ENCODE data around the gene HERC3. TPM values are rescaled to one million over a fixed set of nuclear protein-coding genes. Genes with fewer than 3 reads are reported as not detected.

The HERC3 gene
- total and polyA plus RNA-seq, 2 donors from 2014 or later: 6.3 to 58.4 TPM

GRCh38 chr4:88585917-88586316 lies 6.4 kb upstream of the HERC3 start:
- H3K36me3 ChIP-seq (ENCODE audit: control insufficient read depth in 2 of 3, insufficient read depth in 3 of 3, low read length in 3 of 3): no peaks in the 10 kb centered on the region
- FAIRE-seq (no peak), DNase-seq (no peak)
- TF ChIP-seq, protein P1, sequence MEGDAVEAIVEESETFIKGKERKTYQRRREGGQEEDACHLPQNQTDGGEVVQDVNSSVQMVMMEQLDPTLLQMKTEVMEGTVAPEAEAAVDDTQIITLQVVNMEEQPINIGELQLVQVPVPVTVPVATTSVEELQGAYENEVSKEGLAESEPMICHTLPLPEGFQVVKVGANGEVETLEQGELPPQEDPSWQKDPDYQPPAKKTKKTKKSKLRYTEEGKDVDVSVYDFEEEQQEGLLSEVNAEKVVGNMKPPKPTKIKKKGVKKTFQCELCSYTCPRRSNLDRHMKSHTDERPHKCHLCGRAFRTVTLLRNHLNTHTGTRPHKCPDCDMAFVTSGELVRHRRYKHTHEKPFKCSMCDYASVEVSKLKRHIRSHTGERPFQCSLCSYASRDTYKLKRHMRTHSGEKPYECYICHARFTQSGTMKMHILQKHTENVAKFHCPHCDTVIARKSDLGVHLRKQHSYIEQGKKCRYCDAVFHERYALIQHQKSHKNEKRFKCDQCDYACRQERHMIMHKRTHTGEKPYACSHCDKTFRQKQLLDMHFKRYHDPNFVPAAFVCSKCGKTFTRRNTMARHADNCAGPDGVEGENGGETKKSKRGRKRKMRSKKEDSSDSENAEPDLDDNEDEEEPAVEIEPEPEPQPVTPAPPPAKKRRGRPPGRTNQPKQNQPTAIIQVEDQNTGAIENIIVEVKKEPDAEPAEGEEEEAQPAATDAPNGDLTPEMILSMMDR (IDR thresholded peaks at IDR 0.05; ENCODE audit: borderline replicate concordance, extremely low read depth, insufficient read depth): no peak
- no peak overlapping the region for H3K4me3 ChIP-seq (ENCODE audit: low read length in 3 of 3)
- H3K9me3 ChIP-seq (ENCODE audit: control insufficient read depth in 2 of 3, insufficient read depth in 1 of 3, low read length in 3 of 3): no peaks in the 10 kb centered on the region
- intact Hi-C loops (cut with DNase I): no loop called here
- H3K4me1 ChIP-seq (ENCODE audit: control insufficient read depth in 2 of 3, insufficient read depth in 2 of 3, low read depth in 1 of 3, low read length in 3 of 3): no peaks in the 10 kb centered on the region
- H3K27me3 ChIP-seq (ENCODE audit: control insufficient read depth, insufficient read depth, low read length): no peaks in the 10 kb centered on the region
- H3K27ac ChIP-seq (ENCODE audit: low read depth in 2 of 2, low read length in 2 of 2): no peak overlapping the region
- H3K9ac ChIP-seq (ENCODE audit: low read length in 3 of 3): no peak overlapping the region

GRCh38 chr4:88587306-88587705 lies 5.0 kb upstream of the HERC3 start:
- no peaks in the 10 kb centered on the region for H3K36me3 ChIP-seq (ENCODE audit: control insufficient read depth in 2 of 3, insufficient read depth in 3 of 3, low read length in 3 of 3)
- no peak overlapping the region for H3K9ac ChIP-seq (ENCODE audit: low read length in 3 of 3)
- no peak overlapping the region for H3K27ac ChIP-seq (ENCODE audit: low read depth in 2 of 2, low read length in 2 of 2)
- TF ChIP-seq, protein P1 (IDR thresholded peaks at IDR 0.05; ENCODE audit: borderline replicate concordance, extremely low read depth, insufficient read depth): no peak
- DNase-seq (no peak), FAIRE-seq (no peak)
- intact Hi-C loops (cut with DNase I): no loop called here
- H3K27me3 ChIP-seq (ENCODE audit: control insufficient read depth, insufficient read depth, low read length): no peaks in the 10 kb centered on the region
- H3K9me3 ChIP-seq (ENCODE audit: control insufficient read depth in 2 of 3, insufficient read depth in 1 of 3, low read length in 3 of 3): no peaks in the 10 kb centered on the region
- H3K4me3 ChIP-seq (ENCODE audit: low read length in 3 of 3): no peak overlapping the region
- no peaks in the 10 kb centered on the region for H3K4me1 ChIP-seq (ENCODE audit: control insufficient read depth in 2 of 3, insufficient read depth in 2 of 3, low read depth in 1 of 3, low read length in 3 of 3)

DNA sequence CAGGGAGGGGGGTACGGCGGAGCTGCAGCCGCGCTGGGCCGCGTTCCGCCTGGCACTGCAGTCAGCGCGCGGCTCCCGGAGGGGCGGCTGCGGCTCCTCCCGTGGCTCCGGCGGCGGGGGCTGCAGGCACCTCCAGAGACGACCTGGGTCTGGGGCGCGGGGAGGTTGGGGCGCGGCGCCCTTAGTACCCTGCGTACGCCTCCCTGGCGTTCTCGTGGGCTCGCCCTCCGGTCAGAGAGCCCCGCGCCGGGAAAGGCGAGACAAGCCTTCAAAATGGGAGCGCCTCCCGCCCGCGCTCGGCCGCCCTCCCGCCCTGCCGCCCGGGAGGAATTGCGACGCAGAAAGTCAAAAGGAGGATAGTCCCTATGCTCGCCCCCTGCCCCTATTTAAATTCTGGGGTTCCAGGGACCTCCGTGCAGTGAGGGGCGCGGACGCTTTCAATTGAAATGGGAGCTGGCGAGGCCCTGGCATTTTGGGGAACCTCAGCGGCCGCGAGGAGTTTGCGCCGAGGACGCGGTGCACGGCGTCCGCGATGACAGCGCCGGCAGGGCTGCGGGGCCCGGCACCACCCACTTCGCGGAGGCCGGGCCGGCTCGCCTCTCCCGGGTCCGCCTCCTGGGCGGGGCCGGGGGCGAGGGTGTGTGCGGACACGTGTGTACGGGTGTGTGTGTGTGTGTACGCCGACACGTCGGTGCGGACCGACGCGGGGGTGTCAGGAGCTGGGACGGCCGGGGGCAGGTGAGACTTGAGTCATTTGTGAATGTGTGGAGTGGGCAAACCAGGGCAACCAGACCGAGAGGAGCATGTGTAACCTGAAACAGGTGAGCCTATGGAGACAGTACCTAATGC lies 544 bp downstream of the HERC3 start:
- intact Hi-C loops (cut with DNase I): no loop called here
- TF ChIP-seq, protein P1 (IDR thresholded peaks at IDR 0.05; ENCODE audit: borderline replicate concordance, extremely low read depth, insufficient read depth): no peak
- Histone ChIP-seq H3K4me3 (ENCODE audit: low read length in 3 of 3) (peak overlapping the region; percentile 73 to 93 (median 85)), H3K9ac (ENCODE audit: low read length in 3 of 3) (peak overlapping the region; percentile 17 to 79 (median 70)), H3K36me3 (ENCODE audit: control insufficient read depth in 2 of 3, insufficient read depth in 3 of 3, low read length in 3 of 3) (peaks cover 0 to 5% (median 0%) of the 10 kb centered on the region in 3 donors), H3K4me1 (ENCODE audit: control insufficient read depth in 2 of 3, insufficient read depth in 2 of 3, low read depth in 1 of 3, low read length in 3 of 3) (peaks cover 0 to 4% (median 0%) of the 10 kb centered on the region in 3 donors), H3K27ac (ENCODE audit: low read depth in 2 of 2, low read length in 2 of 2) (peak overlapping the region; percentile 86 to 90), H3K9me3 (ENCODE audit: control insufficient read depth in 2 of 3, insufficient read depth in 1 of 3, low read length in 3 of 3) (no peaks in the 10 kb centered on the region), H3K27me3 (ENCODE audit: control insufficient read depth, insufficient read depth, low read length) (no peaks in the 10 kb centered on the region)
- FAIRE-seq: no peak
- DNase-seq: peak; percentile 67 to 95 (median 83)

Data from kidney (tissue), 14 donors.